NCI-H1694 (cell line): Measurements from ENCODE around the gene PDZD2.
"Not testable (repeated sequence)": the region's sequence is repeated elsewhere in the genome, so short reads cannot be mapped to it uniquely, and the experiment has no call there.

Source experiments
- DNase-seq: peaks from one replicate; lab custom pipeline; 2025; lab: John Stamatoyannopoulos, UW

The PDZD2 gene

DNA sequence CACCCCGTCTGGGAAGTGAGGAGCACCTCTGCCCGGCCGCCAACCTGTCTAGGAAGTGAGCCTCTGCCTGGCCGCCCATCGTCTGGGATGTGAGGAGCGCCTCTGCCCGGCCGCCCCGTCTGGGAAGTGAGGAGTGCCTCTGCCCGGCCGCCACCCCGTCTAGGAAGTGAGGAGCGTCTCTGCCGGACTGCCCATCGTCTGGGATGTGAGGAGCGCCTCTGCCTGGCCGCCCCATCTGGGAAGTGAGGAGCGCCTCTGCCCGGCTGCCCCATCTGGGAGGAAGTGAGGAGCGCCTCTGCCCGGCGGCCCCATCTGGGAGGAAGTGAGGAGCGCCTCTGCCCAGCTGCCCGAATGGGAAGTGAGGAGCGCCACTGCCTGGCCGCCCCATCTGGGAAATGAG, 400.7 kb downstream of the PDZD2 start:
- not testable (repeated sequence) for DNase-seq

DNA sequence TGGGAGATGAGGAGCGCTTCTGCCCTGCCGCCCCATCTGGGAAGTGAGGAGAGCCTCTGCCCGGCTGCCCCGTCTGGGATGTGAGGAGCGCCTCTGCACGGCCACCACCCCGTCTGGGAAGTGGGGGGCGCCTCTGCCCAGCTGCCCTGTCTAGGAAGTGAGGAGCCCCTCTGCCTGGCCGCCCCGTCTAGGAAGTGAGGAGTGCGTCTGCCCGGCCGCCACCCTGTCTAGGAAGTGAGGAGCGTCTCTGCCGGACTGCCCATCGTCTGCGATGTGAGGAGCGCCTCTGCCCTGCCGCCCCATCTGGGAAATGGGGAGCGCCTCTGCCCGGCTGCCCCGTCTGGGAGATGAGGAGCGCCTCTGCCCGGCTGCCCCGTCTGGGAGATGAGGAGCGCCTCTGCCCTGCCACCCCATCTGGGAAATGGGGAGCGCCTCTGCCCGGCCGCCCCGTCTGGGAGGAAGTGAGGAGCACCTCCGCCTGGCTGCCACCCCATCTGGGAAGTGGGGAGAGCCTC, 401.3 kb downstream of the PDZD2 start:
- DNase-seq, result not testable (repeated sequence)

- no peak for DNase-seq
Observed at GRCh38 chr5:32042551-32042961, 403.6 kb downstream of the PDZD2 start.

DNA sequence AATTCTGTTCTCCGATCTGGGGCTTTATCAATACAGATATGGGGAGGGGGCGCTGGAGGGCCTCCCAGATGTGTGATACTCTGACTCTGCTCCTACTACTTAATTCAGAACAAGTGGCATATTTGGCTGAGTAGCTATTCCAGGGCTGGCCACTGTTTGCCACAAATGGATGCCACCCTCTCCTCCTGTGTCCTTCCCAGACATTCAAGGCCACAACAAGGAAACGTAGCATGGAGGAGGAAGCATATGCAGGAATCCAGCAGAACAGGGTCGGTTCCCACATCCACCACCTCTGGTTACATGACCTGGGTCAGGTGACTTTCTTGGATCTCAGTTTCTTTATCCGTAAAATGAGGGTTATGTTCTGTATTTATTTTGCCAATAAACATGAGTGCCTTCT, 404.2 kb downstream of the PDZD2 start:
- DNase-seq, result no peak

DNA sequence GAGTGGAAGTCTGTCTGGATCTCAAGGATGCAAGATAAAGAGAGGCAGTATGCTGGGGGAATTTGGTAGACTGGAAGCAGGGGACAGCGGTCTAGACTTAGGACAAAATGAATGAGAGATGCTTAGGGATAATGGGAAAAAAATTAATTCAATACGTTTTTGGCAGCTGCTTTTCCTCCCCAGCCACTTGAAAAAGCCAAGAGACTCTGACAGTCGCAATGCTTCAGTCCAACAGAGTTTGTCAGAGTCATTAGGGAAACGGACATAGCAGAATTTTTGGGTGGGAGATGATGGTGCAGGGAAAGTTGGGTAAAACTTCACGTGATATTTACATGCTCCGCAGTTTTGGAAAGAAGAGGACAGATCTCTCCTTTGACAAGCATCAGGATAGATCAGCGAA, 405.5 kb downstream of the PDZD2 start:
- DNase-seq, result no peak

GRCh38 chr5:32044939-32045338, 406.0 kb downstream of the PDZD2 start:
- no peak for DNase-seq

- DNase-seq, result no peak
Observed at GRCh38 chr5:32047056-32047455, 408.1 kb downstream of the PDZD2 start.

DNA sequence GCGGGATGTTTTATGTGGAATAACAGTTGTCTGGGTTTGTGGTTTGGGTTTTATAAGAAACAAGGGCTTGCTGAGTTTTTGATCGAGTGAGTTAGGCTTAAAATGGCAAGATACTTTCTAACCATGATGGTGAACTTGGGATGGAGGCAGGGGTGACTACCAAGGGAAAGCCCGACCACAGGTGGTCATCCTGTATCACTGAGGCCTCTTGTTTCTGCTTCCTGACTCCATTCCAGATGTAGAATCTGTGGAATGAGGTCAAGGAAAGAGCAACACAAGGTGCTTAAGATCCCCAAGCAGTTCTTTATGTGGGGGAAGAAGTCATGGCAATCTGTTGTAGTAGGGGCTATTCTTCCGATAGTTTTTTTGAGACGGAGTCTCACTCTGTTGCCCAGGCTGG, 412.9 kb downstream of the PDZD2 start:
- no peak for DNase-seq

DNA sequence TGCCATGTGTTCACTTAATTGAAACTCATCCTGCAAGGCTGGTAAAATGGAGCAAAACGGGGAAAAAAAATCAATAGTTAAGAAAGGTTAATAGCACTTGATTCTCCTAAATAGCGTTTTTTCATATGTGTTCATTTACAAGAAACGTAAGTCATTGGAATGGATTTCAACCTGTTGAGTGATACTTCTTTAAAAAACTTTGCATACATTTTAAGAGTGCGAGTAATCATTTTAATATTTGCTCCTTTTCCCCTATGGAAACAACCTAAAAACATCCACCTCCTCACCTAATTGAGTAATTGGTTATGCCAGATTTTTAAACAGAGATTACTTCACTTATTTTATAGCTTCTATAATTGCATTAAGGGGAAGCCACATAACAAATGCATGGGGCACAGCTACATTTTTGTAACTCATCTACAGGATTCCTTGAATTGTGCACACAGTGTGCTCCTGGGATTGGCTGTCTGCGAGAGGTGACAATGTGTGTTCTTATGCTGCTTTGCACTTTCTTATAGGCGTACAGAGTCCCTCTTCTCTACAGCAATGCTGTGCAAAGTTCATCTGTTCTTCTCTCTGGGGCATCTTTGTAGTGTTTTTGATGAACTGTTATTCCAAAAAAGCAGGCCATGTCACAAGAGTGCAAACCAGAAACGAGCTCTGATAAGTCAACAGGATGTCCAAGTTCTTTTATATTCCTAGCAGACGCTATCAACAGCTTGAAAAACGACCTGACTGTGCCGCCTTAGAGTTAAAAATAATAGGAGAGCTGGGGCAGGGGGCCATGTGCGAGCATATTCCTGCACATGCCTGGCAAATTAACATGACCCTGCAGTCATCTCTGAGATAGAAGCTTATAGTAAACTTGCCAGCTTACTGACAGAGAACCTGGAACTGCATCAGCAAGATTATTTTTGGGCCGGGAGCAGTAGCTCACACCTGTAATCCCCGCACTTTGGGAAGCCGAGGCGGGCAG, 417.2 kb downstream of the PDZD2 start:
- DNase-seq, result no peak

DNA sequence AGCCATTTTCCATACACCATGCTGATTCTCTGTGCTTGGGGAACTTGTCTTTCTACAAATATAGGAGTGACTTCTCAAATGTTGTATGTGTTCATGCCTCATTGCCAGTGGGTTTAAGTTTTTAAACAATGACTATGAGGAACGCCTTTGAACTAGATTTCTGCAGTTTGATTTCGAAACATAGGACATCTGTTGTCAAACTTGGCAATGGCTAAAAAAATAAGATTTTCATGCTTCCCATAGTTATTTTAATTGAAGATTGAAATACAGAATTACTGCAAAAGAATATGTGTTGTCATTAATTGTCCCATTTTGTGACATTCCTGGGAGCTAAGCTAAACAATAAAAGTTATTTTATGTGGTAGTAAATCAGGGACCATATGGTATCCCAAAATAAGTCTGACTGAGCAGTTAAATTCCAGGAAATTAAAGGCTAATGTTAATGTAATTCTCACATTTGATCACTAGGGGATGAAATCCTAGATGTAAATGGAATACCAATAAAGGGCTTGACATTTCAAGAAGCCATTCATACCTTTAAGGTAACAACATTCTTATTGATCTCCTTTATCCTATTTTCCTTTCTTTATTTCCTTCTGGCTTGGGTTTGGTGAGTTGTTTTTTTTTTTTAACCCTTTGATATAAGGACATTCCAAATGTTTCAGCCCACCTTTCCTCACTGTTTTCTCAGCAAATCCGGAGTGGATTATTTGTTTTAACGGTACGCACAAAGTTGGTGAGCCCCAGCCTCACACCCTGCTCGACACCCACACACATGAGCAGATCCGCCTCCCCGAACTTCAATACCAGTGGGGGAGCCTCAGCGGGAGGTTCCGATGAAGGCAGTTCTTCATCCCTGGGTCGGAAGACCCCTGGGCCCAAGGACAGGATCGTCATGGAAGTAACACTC, 418.5 kb downstream of the PDZD2 start:
- DNase-seq, result peak; percentile 9

- no peak for DNase-seq
Observed at GRCh38 chr5:32058101-32058500, 419.2 kb downstream of the PDZD2 start.

DNA sequence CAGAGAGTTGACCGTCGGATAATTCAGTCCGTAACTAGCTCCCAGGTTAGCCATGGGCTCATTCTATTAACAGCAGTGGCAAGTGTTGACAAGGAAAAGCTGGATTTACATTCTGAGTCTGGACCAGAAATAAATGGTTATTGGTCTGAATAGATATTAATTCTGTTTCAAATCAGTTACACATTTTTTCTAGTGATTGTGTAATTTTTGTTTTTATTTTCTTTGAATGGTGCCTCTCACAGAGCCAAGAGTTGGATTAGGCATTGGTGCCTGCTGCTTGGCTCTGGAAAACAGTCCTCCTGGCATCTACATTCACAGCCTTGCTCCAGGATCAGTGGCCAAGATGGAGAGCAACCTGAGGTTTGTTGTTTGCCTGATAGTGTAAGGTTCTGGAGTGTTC, 420.1 kb downstream of the PDZD2 start:
- no peak for DNase-seq

GRCh38 chr5:32059761-32060530, 421.0 kb downstream of the PDZD2 start:
- DNase-seq, result no peak

GRCh38 chr5:32061236-32061635, 422.3 kb downstream of the PDZD2 start:
- no peak for DNase-seq

DNA sequence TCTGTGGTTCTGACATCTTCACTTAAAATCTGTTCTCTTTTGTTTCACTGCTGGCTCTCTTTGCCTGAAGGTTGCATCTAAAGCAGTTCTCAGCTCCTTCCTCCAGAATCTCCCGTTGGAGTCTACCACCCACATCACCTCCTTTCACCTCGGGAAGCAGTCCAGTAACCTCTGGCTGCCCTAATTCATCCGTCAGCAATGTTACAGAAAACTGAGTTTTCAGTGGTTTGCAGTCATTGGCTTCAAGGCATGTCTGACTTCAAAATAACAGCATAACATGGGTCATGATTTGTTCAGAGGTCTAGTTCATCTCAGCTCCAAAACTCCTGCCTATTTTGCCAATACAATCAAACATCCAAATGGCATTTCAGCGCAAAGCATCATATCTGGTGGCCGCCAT, 427.5 kb downstream of the PDZD2 start:
- DNase-seq, result no peak

DNA sequence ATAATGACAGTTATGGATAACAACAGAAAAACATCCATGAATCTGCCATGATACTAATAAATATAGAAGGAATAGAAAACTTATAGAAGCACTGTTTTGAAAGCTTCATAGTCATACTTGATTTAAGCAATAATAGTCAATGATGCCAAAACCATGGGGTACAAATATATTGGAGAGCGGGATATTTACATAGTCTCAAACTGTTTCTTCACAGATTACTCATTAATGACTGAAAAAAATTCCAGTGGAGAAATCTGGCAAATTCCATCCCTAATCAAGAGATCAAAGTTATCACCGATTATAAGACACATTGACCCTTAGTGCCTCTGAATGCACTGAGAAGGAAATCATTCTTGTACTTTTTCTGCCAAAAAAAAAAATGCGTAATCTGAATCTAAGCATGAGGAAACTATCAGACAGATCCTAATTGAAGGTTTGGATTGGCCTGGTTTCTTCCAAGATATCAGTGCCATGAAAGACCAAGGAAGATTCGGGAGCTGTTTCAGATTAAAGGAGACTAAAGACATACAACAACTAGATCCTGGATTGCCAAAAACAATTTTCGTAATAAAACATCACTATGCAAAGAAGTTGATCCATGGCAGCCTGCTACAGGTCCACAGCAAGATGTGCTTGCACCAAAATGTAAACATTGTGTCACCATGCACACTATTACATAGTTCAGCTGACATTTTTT, 429.0 kb downstream of the PDZD2 start:
- no peak for DNase-seq

DNA sequence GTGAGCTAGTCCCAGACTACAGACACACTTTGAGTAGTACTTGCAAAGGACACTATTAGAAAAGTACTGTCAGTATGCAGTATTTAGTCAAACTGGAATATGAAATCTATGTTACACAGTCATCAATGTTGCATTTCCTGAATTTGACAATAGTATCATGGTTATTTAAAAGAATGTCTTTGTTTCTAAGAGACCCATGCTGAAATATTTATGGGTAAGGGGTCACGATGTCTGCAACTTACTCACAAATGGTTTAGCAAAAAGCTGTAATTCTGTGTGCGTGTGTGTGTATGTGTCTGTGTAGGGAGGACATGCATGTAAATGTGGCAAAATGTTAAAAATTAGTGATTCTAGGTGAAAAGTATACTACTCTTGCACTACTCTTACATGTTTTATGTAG, 429.6 kb downstream of the PDZD2 start:
- no peak for DNase-seq

DNA sequence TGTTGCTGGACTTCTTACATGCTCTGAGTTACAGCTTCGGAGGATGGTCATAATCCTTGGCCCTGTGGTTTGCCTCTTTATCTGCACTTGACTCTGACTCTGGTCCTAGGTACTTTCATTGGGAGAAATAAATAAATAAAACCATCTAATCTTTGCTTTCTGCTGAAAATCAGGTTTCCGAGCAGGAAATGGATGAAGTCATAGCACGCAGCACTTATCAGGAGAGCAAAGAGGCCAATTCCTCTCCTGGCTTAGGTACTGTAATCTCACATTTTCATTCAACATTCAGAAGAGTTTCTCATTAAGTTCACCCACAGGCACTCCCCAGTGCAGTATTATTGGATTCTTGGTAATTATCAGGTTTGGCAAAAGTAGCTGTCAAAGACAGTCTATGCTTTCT, 430.5 kb downstream of the PDZD2 start:
- no peak for DNase-seq

DNA sequence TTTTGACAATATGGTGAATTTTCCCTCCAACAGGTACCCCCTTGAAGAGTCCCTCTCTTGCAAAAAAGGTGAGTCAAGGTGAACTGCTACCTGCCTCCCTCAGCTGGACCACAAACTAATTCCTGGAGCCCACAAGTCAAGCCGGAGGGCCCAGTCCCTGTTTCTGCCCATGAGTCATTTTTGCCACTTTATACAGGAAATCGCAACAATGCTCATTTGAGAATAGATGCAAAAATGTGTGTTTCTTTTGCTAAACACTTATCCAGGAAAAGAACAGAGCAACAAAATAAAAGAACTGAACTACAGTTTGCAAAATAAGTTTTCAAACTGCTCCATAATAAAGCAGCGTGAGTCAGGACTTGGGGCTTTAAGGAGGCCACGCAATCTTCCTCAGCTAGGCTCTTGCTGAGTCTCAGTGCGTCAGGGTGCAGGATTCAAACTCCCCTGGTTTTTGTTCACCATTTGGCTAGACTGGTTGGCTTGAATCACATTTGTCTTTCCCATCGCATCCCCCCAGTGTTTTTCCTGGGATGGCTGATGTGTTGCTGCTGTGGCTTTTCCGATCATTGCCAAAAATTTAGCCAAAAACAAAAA, 432.5 kb downstream of the PDZD2 start:
- no peak for DNase-seq

GRCh38 chr5:32072054-32072453, 433.1 kb downstream of the PDZD2 start:
- no peak for DNase-seq

DNA sequence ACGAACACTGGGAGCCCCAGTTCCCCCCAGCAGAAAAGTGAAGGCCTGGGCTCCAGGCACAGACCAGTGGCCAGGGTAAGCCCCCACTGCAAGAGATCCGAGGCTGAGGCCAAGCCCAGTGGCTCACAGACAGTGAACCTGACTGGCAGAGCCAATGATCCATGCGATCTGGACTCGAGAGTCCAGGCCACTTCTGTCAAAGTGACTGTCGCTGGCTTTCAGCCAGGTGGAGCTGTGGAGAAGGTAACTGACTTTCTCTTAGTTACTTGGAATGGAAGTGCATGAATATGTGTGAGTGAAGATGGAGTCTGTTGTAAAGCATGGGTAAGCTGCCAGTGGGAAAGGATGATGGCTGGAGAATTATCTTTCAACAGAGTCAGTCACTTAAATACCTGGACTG, 435.5 kb downstream of the PDZD2 start:
- no peak for DNase-seq
